GM12864 (cell line): Measurements from ENCODE around the gene UGP2.

Experiments used
- DNase-seq: peaks from one replicate; pipeline ENCODE4 v3.0.0-alpha.2; 2011; ENCODE audit warnings: low read depth
- H3K4me3 ChIP-seq: 2 replicates; pipeline ENCODE4 v1.5.1; 2011; ENCODE audit warnings: mild to moderate bottlenecking, low read depth, low read length, control low read depth
- CTCF ChIP-seq: IDR thresholded peaks from 2 replicates; pipeline ENCODE4 v1.5.1; 2011; ENCODE audit warnings: low read depth, mild to moderate bottlenecking, moderate library complexity, low read length, control low read depth, inconsistent platforms; ENCODE audit errors: missing control alignments

The UGP2 gene

GRCh38 chr2:63880625-63881024 is 38.9 kb downstream of the UGP2 start:
- TF ChIP-seq CTCF = no peak
- no peak for DNase-seq
- no peak overlapping the region for H3K4me3 ChIP-seq

- no peak for TF ChIP-seq CTCF
- DNase-seq = no peak
- H3K4me3 ChIP-seq = no peak overlapping the region
These were observed 39.5 kb downstream of the UGP2 start for GRCh38 chr2:63881205-63881604.

- no peak for TF ChIP-seq CTCF
- H3K4me3 ChIP-seq = no peak overlapping the region
- no peak for DNase-seq
These were observed 40.9 kb downstream of the UGP2 start for GRCh38 chr2:63882395-63883105.

GRCh38 chr2:63886445-63886844 is 44.7 kb downstream of the UGP2 start:
- no peak for TF ChIP-seq CTCF
- no peak overlapping the region for H3K4me3 ChIP-seq
- no peak for DNase-seq

GRCh38 chr2:63888053-63888452 is 46.4 kb downstream of the UGP2 start:
- H3K4me3 ChIP-seq = no peak overlapping the region
- no peak for TF ChIP-seq CTCF
- DNase-seq = no peak

- H3K4me3 ChIP-seq = no peak overlapping the region
- no peak for DNase-seq
- peak; percentile 69 for TF ChIP-seq CTCF
These were observed 47.0 kb downstream of the UGP2 start for GRCh38 chr2:63888490-63889402.
